Measurements from ENCODE around the gene LIMS2. TPM values are rescaled to one million over a fixed set of nuclear protein-coding genes. Genes with fewer than 3 reads are reported as not detected.

LIMS2 gene
- polyA plus RNA-seq, 2 donors: 32.4 to 58.4 TPM

DNA sequence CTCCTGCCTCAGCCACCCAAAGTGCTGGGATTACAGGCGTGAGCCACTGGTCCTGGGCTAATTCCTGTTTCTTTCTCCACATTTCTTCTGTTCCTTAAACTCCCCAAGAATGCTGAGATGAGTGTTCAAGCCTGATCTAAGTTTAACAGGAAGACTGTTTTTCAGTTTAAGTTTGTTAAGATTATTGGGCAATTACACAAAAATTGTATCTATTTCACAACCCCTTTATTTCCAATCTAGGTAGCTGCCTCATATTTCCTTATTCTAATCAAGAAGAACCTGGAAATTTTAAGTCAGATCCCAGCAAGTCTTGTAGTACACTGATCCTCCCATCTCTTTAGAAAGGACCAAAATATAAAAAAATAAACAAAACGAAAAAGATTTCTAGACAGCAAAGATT lies 37.7 kb upstream of the LIMS2 start:
- Histone ChIP-seq H3K36me3 (ENCODE audit: control insufficient read depth in 2 of 2, insufficient read depth in 2 of 2, low read length in 1 of 2) (peaks cover 11 to 18% of the 10 kb centered on the region in 2 donors), H3K4me3 (ENCODE audit: low read depth in 1 of 2, low read length in 2 of 2) (no peak overlapping the region), H3K9me3 (ENCODE audit: control insufficient read depth in 2 of 2, insufficient read depth in 1 of 2, low read depth in 1 of 2, low read length in 1 of 2) (no peaks in the 10 kb centered on the region), H3K4me1 (ENCODE audit: control insufficient read depth in 2 of 2, insufficient read depth in 2 of 2, low read length in 1 of 2) (peaks cover 0 to 2% of the 10 kb centered on the region in 2 donors), H3K27me3 (ENCODE audit: control insufficient read depth in 1 of 2, insufficient read depth in 2 of 2, low read length in 2 of 2) (no peaks in the 10 kb centered on the region), H3K27ac (ENCODE audit: low read depth in 2 of 2, low read length in 1 of 2) (no peak overlapping the region)
- WGBS, 2 donors: 80 to 90% methylated on average over 2 of the region's 2 CpGs

DNA sequence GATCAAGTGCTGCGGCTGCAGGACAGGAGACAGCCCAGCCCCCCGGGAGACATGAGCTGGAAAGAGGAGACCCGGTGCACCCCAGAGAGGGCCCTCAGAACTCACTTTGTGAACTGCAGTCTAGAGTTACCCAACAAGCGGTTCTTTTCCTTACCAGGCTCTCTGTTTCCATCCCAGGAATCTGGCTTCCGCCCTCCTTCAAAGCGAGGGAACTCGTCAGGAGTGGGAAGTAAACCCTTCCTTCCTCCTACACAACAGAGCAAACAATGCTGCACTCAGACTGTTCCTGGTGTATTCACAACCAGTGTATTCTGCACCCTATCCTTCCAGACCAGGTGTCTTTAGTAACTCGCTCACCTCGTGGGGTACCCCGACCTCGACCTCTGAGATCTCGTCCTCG lies 34.0 kb upstream of the LIMS2 start:
- peaks cover 0 to 5% of the 10 kb centered on the region in 2 donors for H3K4me1 ChIP-seq (ENCODE audit: control insufficient read depth in 2 of 2, insufficient read depth in 2 of 2, low read length in 1 of 2)
- H3K27me3 ChIP-seq (ENCODE audit: control insufficient read depth in 1 of 2, insufficient read depth in 2 of 2, low read length in 2 of 2): no peaks in the 10 kb centered on the region
- H3K9me3 ChIP-seq (ENCODE audit: control insufficient read depth in 2 of 2, insufficient read depth in 1 of 2, low read depth in 1 of 2, low read length in 1 of 2): no peaks in the 10 kb centered on the region
- no peak overlapping the region for H3K27ac ChIP-seq (ENCODE audit: low read depth in 2 of 2, low read length in 1 of 2)
- 94 to 96% methylated on average over 13 of the region's 13 CpGs for WGBS, 2 donors
- no peak overlapping the region for H3K4me3 ChIP-seq (ENCODE audit: low read depth in 1 of 2, low read length in 2 of 2)
- peaks cover 12 to 25% of the 10 kb centered on the region in 2 donors for H3K36me3 ChIP-seq (ENCODE audit: control insufficient read depth in 2 of 2, insufficient read depth in 2 of 2, low read length in 1 of 2)

DNA sequence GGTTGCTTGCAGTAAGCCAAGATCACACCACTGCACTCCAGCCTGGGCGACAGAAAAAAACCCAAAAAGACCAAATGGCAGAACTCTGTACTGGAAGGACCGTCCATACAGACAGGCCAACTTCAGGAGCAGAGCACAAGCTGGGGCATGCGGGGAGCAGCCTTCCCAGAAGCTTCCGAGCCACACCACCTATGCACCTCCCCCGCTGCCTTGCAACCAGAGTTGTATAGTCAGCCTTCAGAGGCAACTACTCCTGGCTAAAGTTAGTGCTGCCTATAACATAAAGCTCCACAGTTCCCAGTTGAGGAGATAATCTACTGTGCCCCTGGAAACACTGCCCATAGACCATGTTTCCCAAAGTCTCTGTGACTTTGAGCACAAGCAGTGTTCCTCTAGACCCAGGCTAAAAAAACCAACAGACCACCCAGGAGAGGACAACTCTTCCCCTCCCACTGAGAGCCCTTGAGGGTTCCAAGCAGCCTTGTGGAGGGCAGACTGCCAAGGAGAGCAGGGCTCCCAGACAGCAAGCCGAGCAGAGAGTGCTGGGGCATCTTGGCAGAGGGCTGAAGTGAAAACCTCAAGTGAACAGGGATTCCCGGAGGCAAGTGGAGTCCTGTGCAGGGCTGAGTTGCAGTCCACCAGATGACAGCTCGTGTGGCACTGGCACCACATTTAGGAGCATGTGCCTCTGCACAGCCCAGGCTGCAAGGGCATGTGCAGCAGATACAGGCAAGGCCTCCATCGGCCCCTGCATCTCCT lies 32.7 kb upstream of the LIMS2 start:
- H3K36me3 ChIP-seq (ENCODE audit: control insufficient read depth in 2 of 2, insufficient read depth in 2 of 2, low read length in 1 of 2): peaks cover 12 to 20% of the 10 kb centered on the region in 2 donors
- WGBS, 2 donors: 56 to 65% methylated on average over 9 of the region's 9 CpGs

DNA sequence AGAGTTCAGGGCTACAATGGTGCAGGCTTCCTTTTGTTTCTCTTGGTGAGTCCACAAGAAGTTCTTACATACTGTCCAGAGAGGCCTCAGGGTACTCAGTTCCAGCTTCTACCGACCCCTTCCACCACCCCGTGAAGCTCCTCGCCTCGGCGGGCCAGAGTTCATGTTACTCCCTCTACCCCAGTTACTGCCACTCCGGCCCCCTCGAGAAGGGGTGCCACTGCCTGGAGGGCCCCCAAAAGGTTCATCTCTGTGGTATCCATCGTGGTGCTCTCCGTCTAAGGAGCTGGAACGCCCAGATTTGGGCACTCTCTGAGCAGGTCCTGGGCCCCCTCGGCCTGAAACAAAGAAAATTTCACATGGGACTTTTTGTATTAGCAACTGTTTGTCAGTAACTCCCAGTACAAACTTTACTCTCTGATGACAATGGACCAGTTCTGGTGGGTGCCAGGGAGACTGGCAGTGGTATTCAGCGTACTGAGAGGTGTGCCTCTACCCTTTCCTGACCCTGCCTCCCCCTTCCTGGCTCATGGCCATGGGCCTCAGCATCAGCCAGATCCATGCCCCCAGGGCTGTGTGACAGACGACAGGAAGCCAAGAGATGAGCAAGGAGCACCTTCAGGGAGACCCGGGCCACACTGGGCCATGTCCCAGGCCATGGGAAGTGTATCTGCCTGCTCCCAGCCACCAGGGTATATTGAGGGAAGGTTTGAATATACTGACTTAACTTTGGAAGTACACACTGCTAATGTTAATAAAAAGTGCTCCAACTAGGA lies 31.1 kb upstream of the LIMS2 start:
- no peaks in the 10 kb centered on the region for H3K27me3 ChIP-seq (ENCODE audit: control insufficient read depth in 1 of 2, insufficient read depth in 2 of 2, low read length in 2 of 2)
- peaks cover 12 to 20% of the 10 kb centered on the region in 2 donors for H3K36me3 ChIP-seq (ENCODE audit: control insufficient read depth in 2 of 2, insufficient read depth in 2 of 2, low read length in 1 of 2)
- WGBS, 2 donors: 88 to 94% methylated on average over 14 of the region's 14 CpGs
- H3K4me1 ChIP-seq (ENCODE audit: control insufficient read depth in 2 of 2, insufficient read depth in 2 of 2, low read length in 1 of 2): peaks cover 4 to 8% of the 10 kb centered on the region in 2 donors
- no peak overlapping the region for H3K27ac ChIP-seq (ENCODE audit: low read depth in 2 of 2, low read length in 1 of 2)
- no peak overlapping the region for H3K4me3 ChIP-seq (ENCODE audit: low read depth in 1 of 2, low read length in 2 of 2)
- H3K9me3 ChIP-seq (ENCODE audit: control insufficient read depth in 2 of 2, insufficient read depth in 1 of 2, low read depth in 1 of 2, low read length in 1 of 2): no peaks in the 10 kb centered on the region

More for the DNA sequence above, 32.7 kb upstream of the LIMS2 start:
- no peak overlapping the region for H3K27ac ChIP-seq (ENCODE audit: low read depth in 2 of 2, low read length in 1 of 2)
- no peaks in the 10 kb centered on the region for H3K9me3 ChIP-seq (ENCODE audit: control insufficient read depth in 2 of 2, insufficient read depth in 1 of 2, low read depth in 1 of 2, low read length in 1 of 2)
- H3K27me3 ChIP-seq (ENCODE audit: control insufficient read depth in 1 of 2, insufficient read depth in 2 of 2, low read length in 2 of 2): no peaks in the 10 kb centered on the region
- no peak overlapping the region for H3K4me3 ChIP-seq (ENCODE audit: low read depth in 1 of 2, low read length in 2 of 2)
- peaks cover 3 to 8% of the 10 kb centered on the region in 2 donors for H3K4me1 ChIP-seq (ENCODE audit: control insufficient read depth in 2 of 2, insufficient read depth in 2 of 2, low read length in 1 of 2)

DNA sequence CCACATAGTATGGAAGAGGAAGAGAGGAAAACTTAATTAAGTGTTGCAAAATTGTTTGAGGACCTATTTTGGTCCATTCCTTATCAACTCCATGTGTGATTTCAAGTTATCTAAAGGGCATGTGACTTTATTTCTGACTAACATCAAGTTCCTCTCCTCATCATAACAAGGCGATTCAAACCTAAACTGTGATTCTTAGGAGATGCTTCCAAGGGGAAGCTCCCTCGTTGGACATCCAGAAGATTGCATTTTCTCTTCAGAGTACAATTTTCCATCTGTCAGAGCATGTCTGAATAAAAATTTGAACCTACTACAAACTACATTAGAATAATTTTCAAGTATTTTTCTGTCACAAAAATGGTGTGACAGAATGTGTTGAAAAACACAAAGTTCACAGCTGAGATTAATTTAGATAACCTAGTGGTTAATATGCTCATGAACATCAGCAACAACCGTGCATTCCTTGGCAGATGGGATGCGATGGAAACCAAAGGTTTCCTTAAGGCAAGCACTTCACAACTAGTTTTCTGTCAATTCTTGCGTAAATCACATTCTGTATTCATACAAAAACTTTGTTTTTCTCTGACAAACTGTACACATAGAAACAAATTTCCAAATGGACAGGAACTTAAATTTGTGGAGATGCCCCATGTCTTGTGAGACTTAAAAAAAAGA lies 30.2 kb upstream of the LIMS2 start:
- Histone ChIP-seq H3K36me3 (ENCODE audit: control insufficient read depth in 2 of 2, insufficient read depth in 2 of 2, low read length in 1 of 2) (peaks cover 12 to 20% of the 10 kb centered on the region in 2 donors), H3K4me1 (ENCODE audit: control insufficient read depth in 2 of 2, insufficient read depth in 2 of 2, low read length in 1 of 2) (peaks cover 4 to 10% of the 10 kb centered on the region in 2 donors), H3K27me3 (ENCODE audit: control insufficient read depth in 1 of 2, insufficient read depth in 2 of 2, low read length in 2 of 2) (no peaks in the 10 kb centered on the region), H3K27ac (ENCODE audit: low read depth in 2 of 2, low read length in 1 of 2) (no peak overlapping the region), H3K4me3 (ENCODE audit: low read depth in 1 of 2, low read length in 2 of 2) (no peak overlapping the region), H3K9me3 (ENCODE audit: control insufficient read depth in 2 of 2, insufficient read depth in 1 of 2, low read depth in 1 of 2, low read length in 1 of 2) (no peaks in the 10 kb centered on the region)
- 77 to 83% methylated on average over 5 of the region's 5 CpGs for WGBS, 2 donors

DNA sequence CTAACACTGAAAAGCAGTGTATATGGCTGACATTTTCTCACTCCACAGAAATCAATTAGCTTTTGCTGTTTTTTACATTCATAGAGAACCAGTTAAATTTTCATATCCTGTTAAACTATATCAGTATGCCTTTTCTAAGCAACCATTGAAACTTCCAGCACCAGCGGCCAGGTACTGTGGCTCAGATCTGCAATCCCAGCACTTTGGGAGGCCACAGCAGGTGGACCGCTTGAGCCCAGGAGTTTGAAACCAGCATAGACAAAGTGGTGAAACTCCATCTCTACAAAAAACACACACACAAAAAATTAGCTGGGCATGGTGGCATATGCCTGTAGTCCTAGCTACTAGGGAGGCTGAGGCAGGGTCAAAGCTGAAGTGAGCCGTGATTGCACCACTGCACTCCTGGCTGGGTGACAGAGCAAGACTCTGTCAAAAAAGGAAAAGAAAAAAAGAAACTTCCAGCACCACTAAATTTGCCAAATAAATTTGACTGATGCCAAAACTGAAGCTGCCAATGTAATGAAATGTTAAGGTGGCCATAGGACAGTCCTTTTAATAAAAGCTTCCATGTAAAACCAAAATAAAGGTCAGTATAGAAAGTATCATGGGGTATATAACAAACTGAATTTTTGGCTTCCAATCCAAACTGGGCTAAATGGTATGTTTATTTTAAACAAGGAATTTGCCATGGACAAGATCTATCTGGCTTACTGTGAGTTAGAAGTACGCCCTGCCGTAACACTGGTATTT lies 29.5 kb upstream of the LIMS2 start:
- peaks cover 12 to 17% of the 10 kb centered on the region in 2 donors for H3K36me3 ChIP-seq (ENCODE audit: control insufficient read depth in 2 of 2, insufficient read depth in 2 of 2, low read length in 1 of 2)
- H3K9me3 ChIP-seq (ENCODE audit: control insufficient read depth in 2 of 2, insufficient read depth in 1 of 2, low read depth in 1 of 2, low read length in 1 of 2): no peaks in the 10 kb centered on the region
- no peak overlapping the region for H3K4me3 ChIP-seq (ENCODE audit: low read depth in 1 of 2, low read length in 2 of 2)
- WGBS, 2 donors: 62 to 71% methylated on average over 5 of the region's 5 CpGs
- H3K27ac ChIP-seq (ENCODE audit: low read depth in 2 of 2, low read length in 1 of 2): peak overlapping the region in 1 of 2 donors; percentile 9
- no peaks in the 10 kb centered on the region for H3K27me3 ChIP-seq (ENCODE audit: control insufficient read depth in 1 of 2, insufficient read depth in 2 of 2, low read length in 2 of 2)
- H3K4me1 ChIP-seq (ENCODE audit: control insufficient read depth in 2 of 2, insufficient read depth in 2 of 2, low read length in 1 of 2): peaks cover 4 to 12% of the 10 kb centered on the region in 2 donors

DNA sequence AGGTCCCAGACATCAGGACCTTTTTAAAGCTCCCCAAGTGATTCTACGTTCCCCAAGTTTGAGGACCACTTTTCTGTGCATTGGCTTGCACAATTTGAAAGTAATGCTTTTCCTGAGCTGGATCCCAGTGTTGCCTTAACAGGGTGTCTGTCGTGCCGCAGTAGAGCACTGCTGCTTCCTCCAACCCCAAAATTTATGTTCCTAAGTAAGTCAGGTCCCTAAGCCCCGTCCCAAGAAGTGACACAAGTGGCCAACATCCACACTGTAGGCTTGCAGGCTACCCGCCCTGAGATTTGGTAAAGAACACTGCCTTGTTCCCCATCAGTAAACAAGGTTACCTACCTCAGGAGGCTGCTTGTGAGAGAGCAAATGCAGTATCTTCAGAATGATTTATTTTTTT lies 28.0 kb upstream of the LIMS2 start:
- Histone ChIP-seq H3K4me3 (ENCODE audit: low read depth in 1 of 2, low read length in 2 of 2) (no peak overlapping the region), H3K27me3 (ENCODE audit: control insufficient read depth in 1 of 2, insufficient read depth in 2 of 2, low read length in 2 of 2) (no peaks in the 10 kb centered on the region), H3K9me3 (ENCODE audit: control insufficient read depth in 2 of 2, insufficient read depth in 1 of 2, low read depth in 1 of 2, low read length in 1 of 2) (no peaks in the 10 kb centered on the region), H3K4me1 (ENCODE audit: control insufficient read depth in 2 of 2, insufficient read depth in 2 of 2, low read length in 1 of 2) (peaks cover 4 to 12% of the 10 kb centered on the region in 2 donors), H3K36me3 (ENCODE audit: control insufficient read depth in 2 of 2, insufficient read depth in 2 of 2, low read length in 1 of 2) (peaks cover 3 to 10% of the 10 kb centered on the region in 2 donors), H3K27ac (ENCODE audit: low read depth in 2 of 2, low read length in 1 of 2) (no peak overlapping the region)
- 91 to 95% methylated on average over 5 of the region's 5 CpGs for WGBS, 2 donors

DNA sequence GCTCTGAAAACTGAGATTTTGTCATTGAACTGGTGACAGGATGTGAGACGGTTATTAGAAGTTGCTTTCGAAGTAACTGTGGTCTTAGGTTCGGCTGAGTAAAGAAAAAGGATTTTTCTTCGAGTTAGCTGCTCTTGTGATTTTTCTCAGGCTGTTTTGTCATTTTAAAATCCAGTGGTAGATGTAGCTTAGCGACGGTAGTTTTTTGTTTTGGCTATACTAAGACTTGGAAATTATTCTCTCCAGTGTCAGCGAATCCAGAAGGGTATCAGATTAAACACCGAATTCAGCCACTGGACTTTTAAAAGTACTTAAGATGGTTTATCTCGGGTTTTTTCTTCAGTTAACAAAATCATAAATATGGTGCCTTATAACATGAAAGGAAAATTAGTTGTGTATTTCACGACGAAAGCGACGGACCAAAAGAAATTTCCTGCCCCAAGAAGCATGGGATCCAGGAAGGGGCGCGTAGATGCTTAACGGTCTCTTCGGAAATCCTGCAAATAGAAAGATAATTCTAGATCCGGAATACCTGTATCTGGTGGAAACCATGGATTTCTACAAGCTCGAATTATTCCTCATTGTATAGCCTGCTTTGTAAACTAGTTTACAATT lies 27.2 kb upstream of the LIMS2 start:
- Histone ChIP-seq H3K9me3 (ENCODE audit: control insufficient read depth in 2 of 2, insufficient read depth in 1 of 2, low read depth in 1 of 2, low read length in 1 of 2) (no peaks in the 10 kb centered on the region), H3K4me1 (ENCODE audit: control insufficient read depth in 2 of 2, insufficient read depth in 2 of 2, low read length in 1 of 2) (peaks cover 4 to 8% of the 10 kb centered on the region in 2 donors), H3K27me3 (ENCODE audit: control insufficient read depth in 1 of 2, insufficient read depth in 2 of 2, low read length in 2 of 2) (no peaks in the 10 kb centered on the region), H3K4me3 (ENCODE audit: low read depth in 1 of 2, low read length in 2 of 2) (peak overlapping the region; percentile 81 to 93), H3K27ac (ENCODE audit: low read depth in 2 of 2, low read length in 1 of 2) (peak overlapping the region; percentile 98 to 100), H3K36me3 (ENCODE audit: control insufficient read depth in 2 of 2, insufficient read depth in 2 of 2, low read length in 1 of 2) (peaks cover 2 to 5% of the 10 kb centered on the region in 2 donors)
- WGBS, 2 donors: 59 to 62% methylated on average over 19 of the region's 19 CpGs
